Suppressor macrophage (primary cell): ENCODE measurements around the gene OGFOD3.

Source experiments
- DNase-seq, 4 experiments: peaks; one replicate each; pipeline ENCODE4 v3.0.0-alpha.2; 2020 to 2022

The OGFOD3 gene

DNA sequence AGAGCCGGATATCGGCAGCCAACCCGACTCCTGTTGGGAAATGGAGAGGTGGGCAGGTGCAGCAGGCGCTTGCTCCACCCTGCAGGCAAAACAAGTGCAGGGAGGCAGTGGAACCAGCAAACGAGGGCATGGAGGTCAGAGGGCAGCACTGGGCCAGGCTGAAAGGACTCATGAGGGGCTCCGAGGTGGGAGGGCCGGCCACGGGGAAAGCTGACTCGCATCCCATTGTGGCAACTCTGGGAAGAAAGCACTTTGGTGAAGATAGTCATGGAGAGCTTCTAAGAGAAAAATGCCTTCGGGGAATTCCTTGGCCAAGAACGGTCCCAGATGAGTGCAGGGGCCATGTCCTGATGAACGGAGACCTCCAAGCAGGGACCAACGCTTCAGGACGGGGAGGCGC, 27.7 kb upstream of the OGFOD3 start:
- DNase-seq, result no peak

DNA sequence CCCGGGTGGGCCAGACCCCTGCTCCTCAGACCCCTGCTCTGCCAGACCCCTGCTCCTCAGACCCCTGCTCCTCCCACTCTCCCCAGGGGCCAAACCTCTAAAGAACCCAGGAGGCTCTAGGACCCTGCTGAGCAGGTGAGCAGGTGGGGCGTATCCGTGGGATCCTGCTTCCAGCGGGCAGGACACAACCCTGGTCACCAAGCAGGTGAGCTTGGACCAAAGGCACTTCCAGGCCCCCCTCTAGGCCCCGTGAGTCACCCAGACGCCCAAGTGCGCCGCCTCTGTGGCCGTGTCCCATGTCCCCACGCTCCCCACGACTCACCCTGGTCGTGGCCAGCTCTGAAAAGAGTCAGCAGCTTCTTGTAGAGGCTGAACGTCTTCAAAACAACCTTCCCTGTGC, 27.2 kb upstream of the OGFOD3 start:
- DNase-seq, result no peak

DNA sequence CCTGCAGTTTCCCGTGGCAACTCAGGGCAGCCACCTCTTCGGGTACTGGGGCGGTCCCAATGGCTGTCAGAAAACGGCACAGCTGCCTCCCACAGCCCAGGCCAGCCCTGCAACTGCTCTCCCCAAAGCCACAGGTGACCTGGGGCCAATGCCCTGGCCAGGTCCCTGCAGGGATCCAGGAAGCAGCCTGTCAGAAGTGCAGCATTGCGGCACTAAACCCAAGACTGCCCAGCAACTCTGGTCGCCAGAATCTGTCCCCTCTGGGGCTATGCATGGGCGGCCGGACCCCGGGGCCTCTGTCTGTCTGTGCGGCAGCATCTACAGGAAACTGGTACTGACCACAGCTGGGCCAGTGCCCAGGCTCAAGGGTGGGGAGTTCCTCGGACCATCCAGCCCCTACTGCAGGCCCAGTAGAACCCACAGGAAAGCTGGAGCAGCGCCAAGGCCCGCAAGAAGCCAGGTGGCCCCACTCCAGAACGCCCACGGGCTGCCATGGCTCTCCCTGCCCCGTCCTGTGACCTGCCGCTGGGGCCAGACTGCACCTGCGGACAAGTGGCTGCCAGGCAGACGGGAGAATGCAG, 26.6 kb upstream of the OGFOD3 start:
- DNase-seq, result no peak

DNA sequence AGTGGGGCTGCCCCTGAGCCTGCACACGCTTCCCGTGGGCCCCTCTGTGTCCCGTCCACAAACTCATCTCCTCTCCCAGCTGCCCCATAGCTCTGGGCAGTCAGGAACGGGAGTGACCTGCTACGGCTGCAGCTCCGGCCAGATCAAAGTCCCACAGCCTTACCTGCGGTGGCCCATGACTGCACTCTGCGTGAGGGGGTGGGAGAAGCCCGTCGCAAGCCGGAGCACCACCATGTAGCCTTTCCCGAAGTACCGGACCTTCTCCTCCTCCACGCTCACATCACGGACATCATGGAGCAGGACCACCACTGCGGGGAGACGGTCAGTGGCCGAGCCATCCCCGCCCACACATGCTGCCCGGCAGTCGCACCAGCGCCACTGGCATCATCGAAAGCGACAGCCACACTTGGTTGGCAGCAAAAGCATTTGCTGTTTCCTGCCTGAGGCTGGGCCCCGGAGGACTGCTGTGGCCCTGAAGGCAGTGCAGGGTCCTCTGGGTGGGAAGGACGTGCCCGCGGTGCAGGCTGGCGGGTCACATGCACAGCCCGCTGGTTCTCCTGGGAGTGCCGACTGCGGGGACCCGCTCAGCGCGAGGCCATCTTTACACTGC, 26.0 kb upstream of the OGFOD3 start:
- DNase-seq, result no peak

DNA sequence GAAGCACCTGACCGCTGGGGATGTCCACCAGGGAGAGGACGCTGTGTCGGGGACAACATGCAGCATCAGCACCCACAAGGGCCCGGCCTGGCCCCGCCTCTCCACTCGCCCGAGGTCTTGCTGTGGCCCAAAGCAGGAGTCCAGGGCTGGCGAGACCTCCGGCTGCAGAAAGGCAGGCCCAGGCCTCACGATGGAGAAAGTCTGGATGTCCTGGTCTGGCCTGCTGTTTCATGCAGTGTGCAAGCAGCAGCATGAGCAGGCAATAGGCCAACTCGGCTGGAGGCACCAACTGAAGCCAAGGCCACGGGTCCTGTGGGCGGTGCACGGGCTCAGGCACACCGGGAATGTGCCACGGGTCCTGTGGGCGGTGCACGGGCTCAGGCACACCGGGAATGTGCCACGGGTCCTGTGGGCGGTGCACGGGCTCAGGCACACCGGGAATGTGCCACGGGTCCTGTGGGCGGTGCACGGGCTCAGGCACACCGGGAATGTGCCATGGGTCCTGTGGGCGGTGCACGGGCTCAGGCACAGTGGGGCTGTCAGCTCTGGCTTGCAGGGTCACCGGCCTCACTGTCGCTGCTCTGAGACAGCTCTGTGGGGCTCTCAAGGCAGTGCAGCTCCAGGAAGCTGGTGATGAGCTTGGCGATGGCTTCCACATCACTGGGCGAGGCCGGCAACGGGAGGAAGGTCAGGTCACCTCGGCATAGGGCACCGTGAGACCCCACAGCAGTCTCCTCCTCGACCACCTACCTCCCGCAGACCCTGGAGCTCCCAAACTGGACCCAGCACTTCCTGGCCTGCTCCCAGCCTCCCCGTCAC, 25.3 kb upstream of the OGFOD3 start:
- DNase-seq, result no peak

DNA sequence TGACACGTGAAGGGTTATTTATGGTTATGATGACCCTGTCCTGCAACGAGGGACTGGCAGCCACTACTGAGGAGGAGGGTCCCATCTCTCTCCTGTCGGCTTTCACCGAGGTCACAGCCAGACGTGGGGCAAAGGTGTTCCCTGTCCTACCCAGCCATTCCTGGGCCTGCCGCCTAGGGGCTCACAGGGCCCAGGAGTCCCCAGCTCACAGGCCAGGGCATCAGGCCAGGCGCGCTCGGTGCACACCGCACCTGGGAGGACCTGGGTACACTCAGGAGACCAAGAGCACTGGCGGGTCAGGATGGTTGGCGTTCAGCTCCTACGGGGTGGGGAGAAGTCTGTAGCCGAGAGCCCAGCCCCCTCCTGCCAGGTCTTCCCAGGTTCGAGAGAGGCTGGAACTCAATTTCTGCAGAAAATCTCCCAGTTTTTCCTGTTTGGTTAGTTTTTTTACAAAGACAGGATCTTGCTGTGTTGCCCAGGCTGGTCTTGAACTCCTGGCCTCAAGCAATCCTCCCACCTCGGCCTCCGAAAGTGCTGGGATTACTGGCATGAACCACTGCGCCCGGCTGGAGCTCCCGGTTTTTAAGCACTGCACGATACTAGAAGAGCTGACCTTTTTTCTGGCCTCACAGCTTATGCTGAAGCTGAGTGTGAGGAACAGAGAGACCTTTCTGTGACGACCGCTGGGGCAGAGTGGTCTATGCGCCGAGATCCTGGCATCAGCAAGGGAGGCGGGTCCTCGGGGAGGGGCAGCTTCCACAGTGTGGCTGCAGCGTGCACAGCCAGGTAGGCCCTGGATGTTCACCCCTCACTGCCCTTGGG, 24.5 kb upstream of the OGFOD3 start:
- no peak for DNase-seq

DNA sequence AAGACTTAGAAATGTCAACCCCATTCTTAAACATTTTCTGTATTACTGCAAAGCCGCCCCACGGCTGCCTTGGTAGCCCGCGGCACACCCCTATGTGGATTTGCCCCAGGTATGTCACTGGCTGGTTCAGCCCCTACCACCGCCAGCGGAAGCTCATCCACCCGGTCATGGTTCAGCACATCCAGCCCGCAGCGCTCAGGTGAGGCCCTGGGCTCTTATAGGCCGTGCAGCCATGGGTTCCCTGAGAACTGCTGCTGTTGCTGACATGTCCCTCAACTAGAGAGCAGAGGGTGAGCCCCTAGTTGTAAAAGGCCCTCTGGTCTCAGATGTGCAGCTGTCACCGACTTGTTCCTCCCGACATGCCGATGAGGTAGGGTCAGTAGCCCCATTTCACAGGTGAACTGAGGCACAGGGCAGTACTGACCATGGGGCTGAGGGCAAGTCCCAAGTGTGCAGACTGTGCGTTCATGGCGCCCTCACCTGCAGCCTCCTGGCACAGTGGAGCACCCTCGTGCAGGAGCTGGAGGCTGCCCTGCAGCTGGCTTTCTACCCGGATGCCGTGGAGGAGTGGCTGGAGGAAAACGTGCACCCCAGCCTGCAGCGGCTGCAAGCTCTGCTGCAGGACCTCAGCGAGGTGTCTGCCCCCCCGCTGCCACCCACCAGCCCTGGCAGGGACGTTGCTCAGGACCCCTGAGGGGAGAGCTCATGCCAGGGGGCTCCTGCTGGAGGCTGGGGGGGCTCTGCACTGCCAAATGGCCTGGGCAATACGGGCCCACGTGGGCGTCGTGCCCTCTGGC, 23.5 kb upstream of the OGFOD3 start:
- no peak for DNase-seq

DNA sequence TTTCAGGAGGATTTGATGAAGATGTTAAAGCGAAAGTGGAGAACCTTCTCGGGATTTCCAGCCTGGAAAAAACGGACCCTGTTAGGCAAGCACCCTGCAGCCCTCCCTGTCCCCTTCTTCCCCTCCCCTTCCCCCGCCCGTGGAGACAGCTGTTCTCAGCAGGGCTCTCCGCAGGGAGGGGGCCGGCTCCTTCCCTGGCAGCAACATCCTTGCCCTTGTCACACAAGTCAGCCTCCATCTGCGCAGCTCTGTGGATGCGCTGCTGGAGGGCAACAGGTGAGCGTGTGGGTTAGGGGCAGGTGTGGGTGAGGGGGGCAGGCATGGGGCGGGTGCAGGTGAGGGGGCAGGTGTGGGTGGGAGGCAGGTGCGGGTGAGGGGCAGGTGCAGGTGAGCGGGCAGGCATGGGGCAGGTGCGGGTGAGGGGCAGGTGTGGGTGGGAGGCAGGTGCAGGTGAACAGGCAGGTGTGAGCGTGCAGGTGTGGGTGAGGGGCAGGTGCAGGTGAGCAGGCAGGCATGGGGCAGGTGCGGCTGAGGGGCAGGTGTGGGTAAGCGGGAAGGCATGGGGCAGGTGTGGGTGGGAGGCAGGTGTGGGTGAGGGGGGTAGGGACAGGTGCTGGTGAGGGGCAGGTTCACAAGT, 22.7 kb upstream of the OGFOD3 start:
- peak; percentile 34 to 72 (median 60) for DNase-seq

DNA sequence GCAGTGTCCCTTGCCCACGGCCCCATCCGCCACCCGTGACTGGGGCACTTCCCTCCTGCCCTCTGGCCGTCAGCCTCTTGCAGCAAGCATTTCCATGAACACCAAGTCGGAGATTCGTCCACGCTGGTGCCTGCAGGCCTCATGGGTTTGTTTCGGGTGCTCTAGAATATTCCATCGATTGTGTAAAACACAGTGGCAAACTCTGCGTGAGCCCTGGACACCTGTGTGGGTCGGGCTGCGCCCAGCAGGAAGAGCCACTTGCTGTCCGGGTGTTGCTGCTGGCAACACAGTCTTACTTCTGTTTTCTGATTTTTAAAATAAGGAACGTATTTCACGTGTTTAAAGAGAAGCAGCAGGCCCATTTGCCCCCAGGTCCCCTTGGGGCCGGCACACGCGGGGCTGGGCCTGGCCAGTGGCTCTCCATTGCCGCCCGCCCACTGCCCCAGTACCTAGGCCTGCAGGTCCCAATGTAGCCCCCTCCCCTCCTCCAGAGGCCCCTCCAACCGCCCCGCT, 22.1 kb upstream of the OGFOD3 start:
- peak; percentile 64 to 86 (median 84) for DNase-seq

DNA sequence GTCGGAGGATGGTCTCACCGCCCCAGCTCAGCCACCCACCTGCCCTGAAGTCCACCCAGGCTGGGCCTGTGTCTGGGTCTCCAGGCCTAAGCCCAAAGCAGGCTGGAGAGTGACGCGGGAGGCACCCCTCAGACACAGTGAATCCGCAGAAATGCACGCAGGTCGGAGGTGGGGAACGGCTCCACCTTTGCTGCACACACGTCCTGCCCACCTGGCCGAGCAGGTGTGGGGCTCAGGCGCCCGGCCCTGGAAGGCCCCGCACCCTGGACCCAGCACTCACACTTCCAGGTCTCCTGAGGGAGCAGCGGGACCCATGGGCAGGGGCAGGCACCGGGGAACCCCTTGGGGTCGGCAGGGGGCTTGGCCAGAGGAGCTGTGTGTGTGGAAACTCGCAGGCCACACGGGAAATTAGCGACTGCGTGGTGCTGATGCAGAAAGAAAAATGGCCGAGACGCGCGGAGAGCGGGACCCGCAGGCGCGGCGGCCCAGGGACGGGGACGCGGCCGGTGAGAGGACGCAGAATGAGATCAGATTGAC, 21.5 kb upstream of the OGFOD3 start:
- DNase-seq, result no peak

DNA sequence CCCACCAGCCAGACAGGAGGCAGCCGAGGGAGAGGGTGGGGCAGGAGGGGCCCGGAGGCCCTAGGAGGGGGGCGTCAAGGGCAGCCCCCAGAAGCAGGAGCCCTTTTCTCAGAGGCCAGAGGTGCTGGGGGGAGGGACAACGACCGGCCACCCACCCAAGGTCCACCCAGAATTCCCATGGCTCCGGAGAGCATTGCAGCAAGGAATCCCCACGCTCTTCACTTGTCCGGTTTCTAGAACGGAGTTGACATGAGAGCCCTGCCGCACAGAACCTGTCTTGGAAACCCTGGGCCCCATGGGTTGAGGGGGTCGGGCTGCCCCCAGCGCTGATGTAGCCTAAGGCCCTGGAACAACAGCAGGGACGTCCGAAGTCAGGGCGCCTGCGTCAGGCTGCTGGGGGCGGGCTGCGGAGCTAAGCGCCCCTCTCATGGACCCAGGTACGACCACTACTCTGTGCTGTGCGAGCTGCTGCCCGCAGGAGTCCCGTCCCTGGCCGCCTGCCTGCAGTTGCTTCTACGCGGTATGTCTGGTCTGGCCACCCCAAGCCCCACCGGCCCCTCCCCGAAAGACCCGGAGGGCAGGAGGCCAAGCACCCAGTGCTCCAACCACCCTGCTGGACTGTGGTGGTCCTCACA, 20.9 kb upstream of the OGFOD3 start:
- DNase-seq, result no peak

DNA sequence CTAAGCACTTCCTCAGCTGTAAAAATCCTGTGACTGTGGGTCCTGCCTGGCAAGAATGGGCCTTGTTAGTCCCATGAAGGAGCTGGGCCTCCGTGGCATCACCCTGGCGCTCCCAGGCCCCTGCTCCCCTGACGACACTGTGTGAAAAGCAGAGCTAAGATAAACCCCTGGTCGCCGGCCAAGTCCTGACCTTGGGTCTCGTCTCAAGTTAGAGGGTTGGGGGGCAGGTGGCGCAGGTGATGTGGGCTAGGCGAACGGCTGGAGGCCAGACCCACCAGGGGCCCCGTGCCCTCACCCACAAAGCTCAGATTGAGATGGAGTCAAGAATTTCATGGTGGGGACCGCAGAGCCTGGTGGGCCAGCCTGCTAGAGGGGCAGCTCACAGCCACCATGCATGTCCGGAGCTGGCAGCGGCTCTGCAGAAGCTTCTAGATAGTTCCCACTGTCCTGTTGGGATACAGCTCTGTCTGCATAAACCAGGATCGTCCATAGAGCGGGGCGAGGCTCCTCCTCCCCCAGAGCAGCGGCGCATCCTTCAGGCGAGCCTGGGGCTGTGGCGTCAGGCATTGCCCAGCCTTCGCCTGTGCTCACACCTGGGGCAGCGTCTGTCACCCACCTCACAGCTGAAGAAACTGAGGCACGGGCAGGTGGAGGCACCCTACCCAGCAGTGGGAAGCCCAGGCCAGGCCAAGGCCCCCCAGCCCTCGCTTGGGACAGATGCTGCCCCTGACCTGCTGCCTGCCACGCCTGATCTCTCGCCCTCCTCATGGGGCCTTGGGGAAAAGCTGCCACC, 20.2 kb upstream of the OGFOD3 start:
- DNase-seq, result no peak

DNA sequence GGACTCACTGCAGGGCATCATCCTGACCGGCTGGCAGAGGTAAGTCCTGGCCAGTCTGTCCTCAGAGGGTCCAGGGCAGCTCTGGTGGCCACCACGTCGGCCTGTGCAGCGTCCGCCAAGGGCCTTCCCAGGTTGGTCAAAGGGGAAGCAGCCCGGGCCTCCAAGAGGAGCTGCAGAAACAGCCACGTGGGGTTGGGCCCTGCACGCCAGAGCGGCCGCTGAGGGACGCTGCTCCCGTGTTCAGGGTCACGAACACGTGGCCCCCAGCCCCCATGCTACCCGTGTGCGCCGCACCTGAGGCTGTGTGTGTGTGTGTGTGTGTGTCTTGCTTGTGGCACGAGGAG, 18.9 kb upstream of the OGFOD3 start:
- no peak for DNase-seq

DNA sequence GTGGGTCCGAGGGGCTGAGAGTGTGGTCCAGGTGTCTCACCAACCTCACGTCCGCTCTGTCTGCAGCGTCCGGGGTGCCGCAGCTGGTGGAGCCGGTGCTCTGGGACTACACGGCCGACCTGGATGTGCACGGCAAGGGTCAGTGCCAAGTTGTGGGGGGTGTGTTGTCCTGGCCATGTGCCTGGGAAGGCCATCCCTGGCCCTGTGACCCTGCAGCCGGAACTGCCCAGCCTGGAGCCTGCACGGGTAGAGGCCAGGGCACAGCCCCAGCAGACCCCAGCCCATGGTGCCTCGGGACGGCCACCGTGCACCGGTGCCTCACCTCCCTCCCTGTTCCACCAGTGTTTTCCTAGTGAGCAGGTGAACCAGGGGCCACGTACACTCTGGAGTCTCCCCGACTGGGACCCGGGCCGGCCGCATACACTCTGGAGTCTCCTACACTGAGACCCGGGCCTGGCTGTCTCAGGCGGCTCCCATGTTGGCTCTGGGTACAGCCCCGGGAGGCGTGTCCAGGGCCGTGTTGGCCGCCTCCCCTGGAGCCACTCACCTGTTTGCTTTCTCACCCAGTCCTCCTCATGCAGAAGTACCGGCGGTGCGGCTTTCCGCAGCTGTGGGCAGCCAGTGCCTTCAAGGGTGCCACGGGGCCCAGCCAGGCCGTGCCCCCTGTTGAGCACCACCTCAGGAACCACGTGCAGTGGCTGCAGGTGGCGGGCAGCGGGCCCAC, 18.4 kb upstream of the OGFOD3 start:
- no peak for DNase-seq

DNA sequence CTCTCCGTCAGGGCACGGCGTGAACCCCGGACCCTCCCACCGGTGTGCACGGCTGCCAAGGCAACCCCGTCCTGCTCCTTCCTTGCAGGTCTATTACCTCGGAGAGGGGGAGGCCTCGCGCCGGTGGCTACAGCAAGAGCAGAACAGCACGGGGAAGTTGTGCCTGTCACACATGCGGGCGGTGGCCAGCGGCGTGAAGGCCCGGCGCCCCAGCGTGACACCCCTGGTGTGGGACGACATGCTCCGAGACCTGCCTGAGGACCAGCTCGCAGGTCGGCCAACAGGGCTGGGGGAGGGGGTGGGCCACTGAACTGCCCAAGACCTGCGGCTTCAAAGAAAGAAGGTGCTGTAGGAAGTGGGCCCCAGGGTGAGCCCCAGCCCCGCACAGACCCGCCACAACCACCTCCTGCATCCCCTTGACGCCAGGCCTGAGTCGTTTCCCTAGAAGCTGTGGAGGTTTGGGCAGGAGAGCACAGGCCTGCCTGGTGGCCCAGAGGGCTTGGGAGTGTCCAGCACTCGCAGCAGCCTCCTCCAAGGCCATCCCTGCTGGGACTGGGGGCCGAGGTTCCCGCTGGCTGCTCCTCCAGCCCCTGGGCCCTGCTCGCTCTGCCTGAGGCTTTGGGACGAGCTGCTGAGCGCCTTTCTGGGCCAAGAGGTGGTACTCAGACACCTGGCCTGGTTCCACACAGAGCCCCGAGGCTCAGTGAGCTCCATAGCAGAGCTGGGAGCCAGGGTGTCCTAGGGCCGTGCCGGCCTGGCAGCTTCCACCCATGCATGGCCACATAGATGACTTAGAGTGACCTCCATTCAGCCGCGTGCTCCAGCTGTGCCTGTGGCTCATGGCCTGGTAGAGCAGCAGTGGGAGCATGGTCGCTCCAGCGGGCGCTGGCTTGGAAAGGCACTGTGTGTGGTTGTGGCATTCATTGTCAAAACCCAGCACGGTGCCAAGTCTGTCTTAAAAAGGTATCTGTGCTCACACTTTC, 17.5 kb upstream of the OGFOD3 start:
- DNase-seq, result no peak

DNA sequence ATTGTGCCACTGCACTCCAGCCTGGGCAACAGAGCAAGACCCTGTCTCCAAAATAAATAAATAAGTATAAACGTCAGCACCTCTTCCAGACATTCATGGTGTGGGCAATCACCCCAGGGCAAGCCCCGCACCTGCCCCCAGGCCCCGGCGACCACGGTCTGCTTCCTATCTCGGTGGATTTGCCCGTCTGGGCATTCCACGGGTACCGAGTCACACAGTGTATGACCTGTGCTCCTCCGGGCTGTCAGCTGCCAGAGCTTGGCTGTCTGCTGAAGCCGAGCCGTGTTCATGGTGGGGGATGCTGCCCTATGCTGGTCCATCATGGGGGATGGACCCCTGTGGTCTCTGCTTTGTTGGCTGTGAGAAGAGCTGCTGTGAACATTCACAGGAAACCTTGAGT, 16.7 kb upstream of the OGFOD3 start:
- DNase-seq, result no peak

DNA sequence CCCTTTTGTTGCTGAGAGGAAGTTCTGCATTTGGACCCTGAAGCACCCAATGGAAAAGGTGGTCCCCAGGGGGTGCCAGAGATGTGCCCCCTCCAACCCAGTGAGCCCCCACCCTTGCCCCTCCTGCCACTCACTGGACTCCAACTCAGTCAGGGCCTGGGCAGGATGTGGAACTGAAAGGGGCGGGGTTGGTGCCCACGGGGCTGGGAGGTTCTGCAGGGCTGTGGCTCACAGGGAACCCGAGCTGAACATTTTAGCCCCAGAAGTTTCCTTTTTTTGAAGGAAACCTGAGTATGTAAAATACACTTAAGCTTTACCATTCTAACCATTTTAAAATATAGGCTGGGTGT, 15.8 kb upstream of the OGFOD3 start:
- DNase-seq, result peak in 2 of 4 experiments; percentile 46 to 61

DNA sequence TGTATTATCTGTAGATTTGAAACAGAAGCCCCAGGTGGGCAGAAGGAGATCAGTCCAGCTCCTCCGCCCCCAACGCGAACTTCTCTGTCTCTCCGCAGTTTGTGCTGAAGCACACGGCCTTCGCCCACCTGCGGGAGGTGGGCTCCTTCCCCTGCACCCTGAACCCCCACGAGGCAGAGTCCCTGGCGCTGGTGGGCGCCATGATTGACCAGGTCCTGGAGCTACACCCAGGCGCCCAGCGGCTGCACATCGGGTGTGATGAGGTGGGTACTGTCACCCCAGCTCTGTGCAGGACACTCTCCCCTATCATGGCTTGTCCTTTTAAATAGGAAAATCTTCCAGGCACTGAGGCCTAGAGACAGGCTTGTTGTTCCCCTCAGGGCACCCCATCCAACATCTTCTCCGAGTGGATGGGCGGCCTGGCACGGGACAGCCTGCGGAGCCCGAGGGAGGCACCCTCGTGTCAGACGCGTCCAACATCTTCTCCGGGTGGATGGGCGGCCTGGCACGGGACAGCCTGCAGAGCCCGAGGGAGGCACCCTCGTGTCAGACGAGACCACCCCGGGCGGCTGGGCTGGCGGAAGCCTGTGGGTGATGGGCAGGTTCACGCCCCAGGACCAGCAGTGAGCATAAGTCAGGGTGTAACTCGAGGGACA, 15.3 kb upstream of the OGFOD3 start:
- no peak for DNase-seq
